Measurements from ENCODE around the gene MRLN. TPM values are rescaled to one million over a fixed set of nuclear protein-coding genes. Genes with fewer than 3 reads are reported as not detected.

MRLN gene
- polyA plus RNA-seq, 1 of the 3 experiments (the other 2 are of a cell fraction) = not detected

GRCh38 chr10:59700709-59701108 lies 52.5 kb downstream of the MRLN start:
- WGBS (ENCODE audit: low lambda C conversion rate) = 79% methylated on average over 4 of the region's 4 CpGs
- peak; percentile 7; the same call in 1 of the 2 replicates for TF ChIP-seq CTCF (IDR thresholded peaks at IDR 0.05)
- TF ChIP-seq, protein P1, sequence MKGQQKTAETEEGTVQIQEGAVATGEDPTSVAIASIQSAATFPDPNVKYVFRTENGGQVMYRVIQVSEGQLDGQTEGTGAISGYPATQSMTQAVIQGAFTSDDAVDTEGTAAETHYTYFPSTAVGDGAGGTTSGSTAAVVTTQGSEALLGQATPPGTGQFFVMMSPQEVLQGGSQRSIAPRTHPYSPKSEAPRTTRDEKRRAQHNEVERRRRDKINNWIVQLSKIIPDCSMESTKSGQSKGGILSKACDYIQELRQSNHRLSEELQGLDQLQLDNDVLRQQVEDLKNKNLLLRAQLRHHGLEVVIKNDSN (IDR thresholded peaks at IDR 0.05; ENCODE audit: borderline replicate concordance, low read depth) = no peak
- Histone ChIP-seq H3F3A (replicated peaks; ENCODE audit: insufficient read depth) (no peaks in the 10 kb centered on the region), H2AFZ (ENCODE audit: low read depth) (no peak overlapping the region), H3K4me1 (ENCODE audit: control insufficient read depth in 1 of 2, insufficient read depth in 2 of 2, low read depth in 1 of 2, low read length in 1 of 2) (no peaks in the 10 kb centered on the region), H4K20me1 (ENCODE audit: insufficient read depth) (no peaks in the 10 kb centered on the region), H3K27ac (ENCODE audit: low read depth in 2 of 2, low read length in 1 of 2) (no peak overlapping the region), H3K4me2 (no peak overlapping the region), H3K79me2 (ENCODE audit: insufficient read depth) (no peaks in the 10 kb centered on the region), H3K9ac (no peak overlapping the region), H3K4me3 (ENCODE audit: low read depth in 2 of 2, low read length in 1 of 2) (no peak overlapping the region), H3K9me3 (no peaks in the 10 kb centered on the region), H3K27me3 (ENCODE audit: insufficient read depth) (no peaks in the 10 kb centered on the region), H3K9me2 (no peaks in the 10 kb centered on the region), H3K36me3 (replicated peaks in 1 of 2; ENCODE audit: control insufficient read depth in 1 of 2, insufficient read depth in 2 of 2, low read length in 1 of 2) (no peaks in the 10 kb centered on the region)
- no peak for DNase-seq
- ChIA-PET POLR2A (interaction anchor here (1.6 kb wide), 1 partner anchor 9 kb away, joined by 5 read pairs; the partner anchor contains the start of gene SLC16A9), CTCF (interaction anchor here (0.6 to 1.8 kb wide), 4 partner anchors 8 to 76 kb away, joined by 3 to 5 read pairs (median 4); partner anchors contain the start of gene SLC16A9)

GRCh38 chr10:59698326-59698725 lies 54.9 kb downstream of the MRLN start:
- no peaks in the 10 kb centered on the region for H3F3A ChIP-seq (replicated peaks; ENCODE audit: insufficient read depth)
- H3K4me2 ChIP-seq = no peak overlapping the region
- H3K27ac ChIP-seq (ENCODE audit: low read depth in 2 of 2, low read length in 1 of 2) = no peak overlapping the region
- POLR2A ChIA-PET = no interaction called here
- no peak overlapping the region for H3K4me3 ChIP-seq (ENCODE audit: low read depth in 2 of 2, low read length in 1 of 2)
- no peak for DNase-seq
- H3K9ac ChIP-seq = no peak overlapping the region
- TF ChIP-seq SMC3 (IDR thresholded peaks at IDR 0.05; ENCODE audit: low read depth, low read length) (no peak), FOXJ3 (CRISPR knock-in tag; IDR thresholded peaks at IDR 0.05) (no peak), GATA2 (CRISPR knock-in tag; IDR thresholded peaks at IDR 0.05) (no peak), FOSL2 (IDR thresholded peaks at IDR 0.05; ENCODE audit: borderline replicate concordance, low read depth) (no peak), POLR2AphosphoS5 (IDR thresholded peaks at IDR 0.05; ENCODE audit: low read depth, low read length) (no peak), RCOR1 (IDR thresholded peaks at IDR 0.05; ENCODE audit: low read length) (no peak), USF2 (IDR thresholded peaks at IDR 0.05; ENCODE audit: borderline replicate concordance, low read depth, low read length) (no peak), SIN3A (IDR thresholded peaks at IDR 0.05; ENCODE audit: borderline replicate concordance, low read depth, low read length) (no peak)
- TF ChIP-seq, protein P2, sequence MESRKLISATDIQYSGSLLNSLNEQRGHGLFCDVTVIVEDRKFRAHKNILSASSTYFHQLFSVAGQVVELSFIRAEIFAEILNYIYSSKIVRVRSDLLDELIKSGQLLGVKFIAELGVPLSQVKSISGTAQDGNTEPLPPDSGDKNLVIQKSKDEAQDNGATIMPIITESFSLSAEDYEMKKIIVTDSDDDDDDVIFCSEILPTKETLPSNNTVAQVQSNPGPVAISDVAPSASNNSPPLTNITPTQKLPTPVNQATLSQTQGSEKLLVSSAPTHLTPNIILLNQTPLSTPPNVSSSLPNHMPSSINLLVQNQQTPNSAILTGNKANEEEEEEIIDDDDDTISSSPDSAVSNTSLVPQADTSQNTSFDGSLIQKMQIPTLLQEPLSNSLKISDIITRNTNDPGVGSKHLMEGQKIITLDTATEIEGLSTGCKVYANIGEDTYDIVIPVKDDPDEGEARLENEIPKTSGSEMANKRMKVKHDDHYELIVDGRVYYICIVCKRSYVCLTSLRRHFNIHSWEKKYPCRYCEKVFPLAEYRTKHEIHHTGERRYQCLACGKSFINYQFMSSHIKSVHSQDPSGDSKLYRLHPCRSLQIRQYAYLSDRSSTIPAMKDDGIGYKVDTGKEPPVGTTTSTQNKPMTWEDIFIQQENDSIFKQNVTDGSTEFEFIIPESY (IDR thresholded peaks at IDR 0.05; ENCODE audit: borderline replicate concordance, low read depth) = no peak
- WGBS (ENCODE audit: low lambda C conversion rate) = 71% methylated on average over 1 of the region's 1 CpG
- no peaks in the 10 kb centered on the region for H3K27me3 ChIP-seq (ENCODE audit: insufficient read depth)
- no peaks in the 10 kb centered on the region for H3K9me2 ChIP-seq
- no peaks in the 10 kb centered on the region for H3K36me3 ChIP-seq (replicated peaks in 1 of 2; ENCODE audit: control insufficient read depth in 1 of 2, insufficient read depth in 2 of 2, low read length in 1 of 2)
- no peak overlapping the region for H2AFZ ChIP-seq (ENCODE audit: low read depth)
- CTCF ChIA-PET = interaction anchor here (2.2 kb wide), 1 partner anchor 11 kb away, joined by 8 read pairs; the partner anchor contains the start of gene SLC16A9
- H3K9me3 ChIP-seq = no peaks in the 10 kb centered on the region
- no peaks in the 10 kb centered on the region for H3K79me2 ChIP-seq (ENCODE audit: insufficient read depth)
- H4K20me1 ChIP-seq (ENCODE audit: insufficient read depth) = no peaks in the 10 kb centered on the region
- H3K4me1 ChIP-seq (ENCODE audit: control insufficient read depth in 1 of 2, insufficient read depth in 2 of 2, low read depth in 1 of 2, low read length in 1 of 2) = no peaks in the 10 kb centered on the region

All from SK-N-SH (cell line).